SK-N-SH (cell line): ENCODE results near the gene LRRC32. TPM values are rescaled to one million over a fixed set of nuclear protein-coding genes. Genes with fewer than 3 reads are reported as not detected.

Experiments used
- CTCF ChIA-PET: fragments of 300-600, 350-600 bp; formaldehyde crosslinking; extraction: SDS; loops from one replicate; lab custom pipeline; 2021; lab: Yijun Ruan, JAX
- POLR2A ChIA-PET: fragments of 350-600 bp; sonication (Branson Sonifier 250); formaldehyde crosslinking; extraction: SDS; loops from one replicate; lab custom pipeline; 2020; ENCODE audit warnings: antibody characterized with exemption, inconsistent platforms; lab: Yijun Ruan, JAX
- DNase-seq: peaks from one replicate; pipeline ENCODE4 v3.0.0; 2012
- H2AFZ ChIP-seq: fragments of 200-600 bp; sonication (generic); 2 replicates; pipeline ENCODE4 v1.8.1; 2016; ENCODE audit warnings: antibody characterized with exemption, mild to moderate bottlenecking, low read depth
- H3F3A ChIP-seq: fragments of 200-600 bp; sonication (generic); replicated peaks from 2 replicates; pipeline ENCODE3; 2016; ENCODE audit warnings: antibody characterized with exemption, mild to moderate bottlenecking; ENCODE audit not compliant: insufficient read depth
- H3K27ac ChIP-seq, 2 experiments: fragments of 200-500 bp in 1 of 2; fragments of 200-600 bp in 1 of 2; sonication (Bioruptor generic) in 1 of 2; sonication (generic), shearing (Covaris generic) in 1 of 2; 2 replicates each; pipeline versions ENCODE4 v1.5.1 to v1.6.1; 2014 to 2016; ENCODE audit warnings: low read depth in 2 of 2, inconsistent platforms in 1 of 2, low read length in 1 of 2, mild to moderate bottlenecking in 1 of 2, mixed read lengths in 1 of 2
- H3K27me3 ChIP-seq: fragments of 200-600 bp; sonication (generic), shearing (Covaris generic); 2 replicates; pipeline ENCODE4 v1.6.1; 2016; ENCODE audit warnings: mixed run types; ENCODE audit not compliant: insufficient read depth
- H3K36me3 ChIP-seq, 2 experiments: fragments of 200-500 bp in 1 of 2; fragments of 200-600 bp in 1 of 2; sonication (Bioruptor generic) in 1 of 2; sonication (generic) in 1 of 2; replicated peaks in 1 of 2; 2 replicates each; pipeline versions ENCODE3 to v1.5.1; 2014 to 2016; ENCODE audit warnings: low read length in 1 of 2, mild to moderate bottlenecking in 1 of 2; ENCODE audit not compliant: insufficient read depth in 2 of 2, control insufficient read depth in 1 of 2
- H3K4me1 ChIP-seq, 2 experiments: fragments of 200-500 bp in 1 of 2; fragments of 200-600 bp in 1 of 2; sonication (Bioruptor generic) in 1 of 2; sonication (generic), shearing (Covaris generic) in 1 of 2; 2 replicates each; pipeline versions ENCODE4 v1.5.1 to v1.6.1; 2014 to 2016; ENCODE audit warnings: low read depth in 1 of 2, low read length in 1 of 2, mixed run types in 1 of 2; ENCODE audit not compliant: insufficient read depth in 2 of 2, control insufficient read depth in 1 of 2
- H3K4me2 ChIP-seq: fragments of 200-600 bp; sonication (generic), shearing (Covaris generic); 2 replicates; pipeline ENCODE4 v1.6.1; 2017; ENCODE audit warnings: mixed run types
- H3K4me3 ChIP-seq, 2 experiments: fragments of 200-500 bp in 1 of 2; fragments of 200-600 bp in 1 of 2; sonication (Bioruptor generic) in 1 of 2; sonication (generic), shearing (Covaris generic) in 1 of 2; 2 replicates each; pipeline versions ENCODE4 v1.5.1 to v1.8.1; 2014 to 2016; ENCODE audit warnings: low read depth in 2 of 2, inconsistent platforms in 1 of 2, low read length in 1 of 2, mild to moderate bottlenecking in 1 of 2, mixed read lengths in 1 of 2, moderate library complexity in 1 of 2
- H3K79me2 ChIP-seq: fragments of 200-600 bp; sonication (generic); 2 replicates; pipeline ENCODE4 v1.8.1; 2017; ENCODE audit warnings: mild to moderate bottlenecking; ENCODE audit not compliant: insufficient read depth
- H3K9ac ChIP-seq: fragments of 200-600 bp; sonication (generic); 2 replicates; pipeline ENCODE4 v1.6.1; 2017; ENCODE audit warnings: mixed run types
- H3K9me2 ChIP-seq: fragments of 200-600 bp; sonication (generic); 2 replicates; pipeline ENCODE4 v1.6.1; 2017; ENCODE audit warnings: mixed run types
- H3K9me3 ChIP-seq: fragments of 200-600 bp; sonication (generic); 2 replicates; pipeline ENCODE4 v1.6.1; 2017; ENCODE audit warnings: mixed run types, mild to moderate bottlenecking, moderate library complexity
- H4K20me1 ChIP-seq: fragments of 200-600 bp; sonication (generic); 2 replicates; pipeline ENCODE4 v1.6.1; 2017; ENCODE audit warnings: mild to moderate bottlenecking, mixed run types; ENCODE audit not compliant: insufficient read depth
- EP300 ChIP-seq, 2 experiments: IDR thresholded peaks; 2 replicates each; pipeline versions ENCODE4 v1.4.0 to v1.6.1; 2012; ENCODE audit warnings: borderline replicate concordance in 1 of 2, low read depth in 1 of 2, low read length in 1 of 2
- GABPA ChIP-seq: IDR thresholded peaks from 2 replicates; pipeline ENCODE4 v1.4.0; 2012; ENCODE audit warnings: low read depth, mild to moderate bottlenecking
- IRF3 ChIP-seq: fragments of 150-350 bp; IDR thresholded peaks from 2 replicates; pipeline ENCODE4 v1.6.1; 2016; ENCODE audit warnings: mild to moderate bottlenecking, low read depth, low read length
- JUND ChIP-seq: IDR thresholded peaks from 2 replicates; pipeline ENCODE4 v1.4.0; 2012
- MAX ChIP-seq: IDR thresholded peaks from 2 replicates; pipeline ENCODE4 v1.4.0; 2012; ENCODE audit warnings: low read depth
- MXI1 ChIP-seq: IDR thresholded peaks from 2 replicates; pipeline ENCODE4 v1.6.1; 2012; ENCODE audit warnings: mild to moderate bottlenecking, low read depth, low read length, improper control_type of control experiment
- PBX3 ChIP-seq: IDR thresholded peaks from 2 replicates; pipeline ENCODE4; 2012
- POLR2AphosphoS5 ChIP-seq: IDR thresholded peaks from 2 replicates; pipeline ENCODE4 v1.6.1; 2012; ENCODE audit warnings: low read depth, low read length
- RCOR1 ChIP-seq: fragments of 150-350 bp; IDR thresholded peaks from 2 replicates; pipeline ENCODE4 v1.6.1; 2017; ENCODE audit warnings: antibody characterized with exemption, low read length
- REST ChIP-seq: IDR thresholded peaks from 2 replicates; pipeline ENCODE4 v1.6.1; 2012; ENCODE audit warnings: mild to moderate bottlenecking, low read depth, low read length, moderate library complexity
- RFX5 ChIP-seq: IDR thresholded peaks from 2 replicates; pipeline ENCODE4 v1.6.1; 2012; ENCODE audit warnings: mild to moderate bottlenecking, improper control_type of control experiment, low read length
- SIN3A ChIP-seq: IDR thresholded peaks from 2 replicates; pipeline ENCODE4 v1.6.1; 2012; ENCODE audit warnings: low read depth, mild to moderate bottlenecking, low read length, moderate library complexity, borderline replicate concordance
- USF1 ChIP-seq: IDR thresholded peaks from 2 replicates; pipeline ENCODE4 v1.4.0; 2012; ENCODE audit warnings: low read depth, borderline replicate concordance
- USF2 ChIP-seq: fragments of 150-350 bp; IDR thresholded peaks from 2 replicates; pipeline ENCODE4 v1.6.1; 2017; ENCODE audit warnings: antibody characterized with exemption, low read length, low read depth, borderline replicate concordance
- ZBTB33 ChIP-seq: IDR thresholded peaks from 2 replicates; pipeline ENCODE4 v1.4.0; 2012; ENCODE audit warnings: low read depth, borderline replicate concordance
- WGBS: methylation state at CpG from one replicate; pipeline ENCODE4 v1.1.6; 2017; ENCODE audit warnings: low lambda C conversion rate; 5-methylcytosine and 5-hydroxymethylcytosine counted together
- polyA plus RNA-seq, 3 experiments: library from polyadenylated mRNA; depleted of rRNA; stranded (reverse); fragments of >200 nt; gene quantifications; 2 replicates each; pipeline ENCODE4 v1.2.3, GENCODE V29; 2012

LRRC32 gene
- polyA plus RNA-seq, 1 of the 3 experiments (the other 2 are of a cell fraction): 0.43 TPM

DNA sequence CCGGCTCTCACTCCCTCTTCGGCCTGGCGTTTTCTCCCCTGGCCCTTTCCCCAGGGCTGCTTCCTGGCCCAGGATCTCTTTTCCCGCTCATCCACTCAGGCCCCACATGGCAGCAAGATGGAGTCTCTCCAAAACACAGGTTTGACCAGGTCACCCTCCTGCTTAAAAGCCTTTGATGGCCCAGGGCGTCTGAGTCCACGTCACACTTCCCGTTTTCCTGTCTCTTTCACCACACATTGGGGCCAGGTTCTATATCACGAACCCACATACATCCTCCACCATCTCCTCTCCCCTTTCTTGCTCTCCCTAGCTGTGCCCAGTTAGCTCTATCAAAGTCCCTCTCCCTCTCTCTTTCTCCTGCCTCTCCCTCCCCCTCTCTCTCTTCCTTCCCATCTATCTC is 7.8 kb upstream of the LRRC32 start:
- TF ChIP-seq GABPA (no peak), MXI1 (no peak), SIN3A (no peak), POLR2AphosphoS5 (no peak), RFX5 (no peak), JUND (no peak), USF1 (no peak), REST (no peak), EP300 (IDR thresholded peaks at IDR 0.05; ENCODE audit: borderline replicate concordance in 1 of 2, low read depth in 1 of 2, low read length in 1 of 2) (no peak), MAX (no peak), PBX3 (no peak)
- 86% methylated on average over 8 of the region's 8 CpGs for WGBS
- Histone ChIP-seq H3K27me3 (0 out of 2 replicates have a peak, but pooled peaks cover 5% of the 10 kb centered on the region), H3K4me3 (no peak overlapping the region), H3K79me2 (no peaks in the 10 kb centered on the region), H3K4me2 (no peak overlapping the region), H3K9me2 (no peaks in the 10 kb centered on the region), H3K9ac (no peak overlapping the region), H3K4me1 (peaks cover 0 to 19% of the 10 kb centered on the region in 2 experiments; a peak in 1 of 4 replicates), H3K27ac (no peak overlapping the region), H4K20me1 (no peaks in the 10 kb centered on the region), H3F3A (no peaks in the 10 kb centered on the region), H2AFZ (no peak overlapping the region), H3K36me3 (no peaks in the 10 kb centered on the region), H3K9me3 (no peaks in the 10 kb centered on the region)
- CTCF ChIA-PET: interaction anchor here (1.4 to 5.5 kb wide), 3 partner anchors 25 to 219 kb away, joined by 3 to 55 read pairs (median 7); no protein-coding TSS in a partner anchor
- DNase-seq: no peak
- POLR2A ChIA-PET: no interaction called here

GRCh38 chr11:76677458-76677765 is 6.9 kb upstream of the LRRC32 start:
- H3K4me1 ChIP-seq: peaks cover 0 to 19% of the 10 kb centered on the region in 2 experiments; a peak in 1 of 4 replicates
- no peak overlapping the region for H3K4me2 ChIP-seq
- DNase-seq: no peak
- H3K79me2 ChIP-seq: no peaks in the 10 kb centered on the region
- H4K20me1 ChIP-seq: no peaks in the 10 kb centered on the region
- H3K4me3 ChIP-seq: no peak overlapping the region
- H3K9ac ChIP-seq: no peak overlapping the region
- ChIA-PET POLR2A (no interaction called here), CTCF (interaction anchor here (1.4 to 5.5 kb wide), 2 partner anchors 79 to 218 kb away, joined by 3 to 55 read pairs; no protein-coding TSS in a partner anchor)
- no peak overlapping the region for H2AFZ ChIP-seq
- H3K9me3 ChIP-seq: no peaks in the 10 kb centered on the region
- no peak overlapping the region; a peak in 1 of 4 replicates for H3K27ac ChIP-seq
- no peaks in the 10 kb centered on the region for H3K9me2 ChIP-seq
- H3K36me3 ChIP-seq: no peaks in the 10 kb centered on the region
- no peaks in the 10 kb centered on the region for H3F3A ChIP-seq
- H3K27me3 ChIP-seq: 0 out of 2 replicates have a peak, but pooled peaks cover 3% of the 10 kb centered on the region
- TF ChIP-seq ZBTB33: no peak
- no peak for TF ChIP-seq RCOR1
- no peak for TF ChIP-seq IRF3
- TF ChIP-seq SIN3A: no peak
- TF ChIP-seq USF2: no peak
